ENCODE measurements around the gene KCNAB1. TPM values are rescaled to one million over a fixed set of nuclear protein-coding genes. Genes with fewer than 3 reads are reported as not detected.
A peak's percentile ranks its signal among the peaks of the same experiment; 100 is the strongest.

The KCNAB1 gene
- total RNA-seq, 4 donors from 2014 or later = 1.6 to 2.9 (median 2.3) TPM

- intact Hi-C loops (cut with DNase I; ENCODE audit: low total_unique reads) = no loop called here
- WGBS, 2 donors = 76 to 86% methylated on average over 3 of the region's 3 CpGs
- DNase-seq (ENCODE audit: low spot score in 2 of 2) = no peak
- H3K4me3 ChIP-seq (ENCODE audit: low read depth, poor library complexity, severe bottlenecking) = no peak overlapping the region
- TF ChIP-seq CTCF (IDR thresholded peaks at IDR 0.05) (no peak), POLR2A (IDR thresholded peaks at IDR 0.05) (no peak)
Measured at GRCh38 chr3:156516284-156516683, 395.9 kb downstream of the KCNAB1 start.

GRCh38 chr3:156516961-156517360, 396.6 kb downstream of the KCNAB1 start:
- WGBS, 2 donors = 21 to 41% methylated on average over 1 of the region's 1 CpG
- TF ChIP-seq POLR2A (IDR thresholded peaks at IDR 0.05) = no peak
- no peak for TF ChIP-seq CTCF (IDR thresholded peaks at IDR 0.05)
- no peak overlapping the region for H3K4me3 ChIP-seq (ENCODE audit: low read depth, poor library complexity, severe bottlenecking)
- no peak for DNase-seq (ENCODE audit: low spot score in 2 of 2)
- intact Hi-C loops (cut with DNase I; ENCODE audit: low total_unique reads) = no loop called here

GRCh38 chr3:156518726-156519125, 398.3 kb downstream of the KCNAB1 start:
- intact Hi-C loops (cut with DNase I; ENCODE audit: low total_unique reads) = no loop called here
- no peak overlapping the region for H3K4me3 ChIP-seq (ENCODE audit: low read depth, poor library complexity, severe bottlenecking)
- DNase-seq (ENCODE audit: low spot score in 2 of 2) = peak in 1 of 2 donors; percentile 55
- no peak for TF ChIP-seq CTCF (IDR thresholded peaks at IDR 0.05)
- TF ChIP-seq POLR2A (IDR thresholded peaks at IDR 0.05) = no peak

- no peak overlapping the region for H3K4me3 ChIP-seq (ENCODE audit: low read depth, poor library complexity, severe bottlenecking)
- TF ChIP-seq POLR2A (IDR thresholded peaks at IDR 0.05) = no peak
- TF ChIP-seq CTCF (IDR thresholded peaks at IDR 0.05) = no peak
- intact Hi-C loops (cut with DNase I; ENCODE audit: low total_unique reads) = no loop called here
- no peak for DNase-seq (ENCODE audit: low spot score in 2 of 2)
- WGBS, 2 donors = 80 to 91% methylated on average over 1 of the region's 1 CpG
Measured at GRCh38 chr3:156519758-156520162, 399.4 kb downstream of the KCNAB1 start.

GRCh38 chr3:156522673-156523072, 402.3 kb downstream of the KCNAB1 start:
- WGBS, 2 donors = 91% methylated on average over 4 of the region's 4 CpGs
- TF ChIP-seq POLR2A (IDR thresholded peaks at IDR 0.05) (no peak), CTCF (IDR thresholded peaks at IDR 0.05) (no peak)
- no peak for DNase-seq (ENCODE audit: low spot score in 2 of 2)
- no peak overlapping the region for H3K4me3 ChIP-seq (ENCODE audit: low read depth, poor library complexity, severe bottlenecking)
- intact Hi-C loops (cut with DNase I; ENCODE audit: low total_unique reads) = no loop called here

- H3K4me3 ChIP-seq (ENCODE audit: low read depth, poor library complexity, severe bottlenecking) = no peak overlapping the region
- intact Hi-C loops (cut with DNase I; ENCODE audit: low total_unique reads) = no loop called here
- 100% methylated on average over 1 of the region's 1 CpG for WGBS, 2 donors
- TF ChIP-seq CTCF (IDR thresholded peaks at IDR 0.05) (no peak), POLR2A (IDR thresholded peaks at IDR 0.05) (no peak)
- DNase-seq (ENCODE audit: low spot score in 2 of 2) = no peak
Measured at GRCh38 chr3:156525808-156526207, 405.4 kb downstream of the KCNAB1 start.

Measured in lower leg skin (tissue), 4 donors.